Measurements from ENCODE around the gene PIM3.

Gene PIM3

GRCh38 chr22:49960159-49961004 is at the start of gene PIM3:
PIM3 (plus strand) TSS chr22:49960772; CDS start chr22:49960948, 176 bp downstream.
- TF ChIP-seq GATA3 (IDR thresholded peaks at IDR 0.05; ENCODE audit: low read depth, low read length) = no peak
- no peak for TF ChIP-seq GATA2 (IDR thresholded peaks at IDR 0.05; ENCODE audit: low read depth, low read length)

DNA sequence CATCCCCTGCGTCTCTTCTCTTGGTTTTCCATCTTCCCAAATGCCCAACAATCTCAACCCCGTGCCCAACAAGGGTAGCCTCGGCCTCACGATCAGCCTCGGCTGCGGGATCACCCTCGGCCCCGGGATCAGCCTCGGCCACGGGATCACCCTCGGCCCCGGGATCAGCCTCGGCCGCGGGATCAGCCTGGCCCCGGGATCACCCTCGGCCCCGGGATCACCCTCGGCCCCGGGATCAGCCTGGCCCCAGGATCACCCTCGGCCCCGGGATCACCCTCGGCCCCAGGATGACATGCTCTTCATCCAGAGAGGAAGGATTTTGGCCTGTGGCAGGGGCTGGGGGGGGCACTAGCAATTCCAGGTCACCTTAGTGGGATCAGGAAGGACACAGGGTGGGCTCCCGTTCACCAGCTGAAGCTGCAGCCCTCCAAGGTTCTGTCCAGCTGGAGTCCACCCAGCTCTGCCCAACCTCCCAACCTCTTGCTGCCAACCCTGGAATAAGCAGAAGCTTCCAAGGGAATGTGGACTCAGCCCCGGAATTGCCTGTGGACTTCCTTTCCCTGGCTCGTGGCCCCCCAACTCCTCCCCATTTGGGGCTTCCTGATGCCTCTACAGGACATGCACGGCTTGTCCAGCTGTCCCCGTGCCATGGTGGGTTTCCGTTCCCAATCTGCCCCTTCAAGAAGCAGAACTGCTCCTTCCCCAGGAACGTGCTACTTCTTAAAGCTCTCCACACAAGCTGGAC is 48.5 kb upstream of the PIM3 start:
- TF ChIP-seq GATA3 (IDR thresholded peaks at IDR 0.05; ENCODE audit: low read depth, low read length) (no peak), GATA2 (IDR thresholded peaks at IDR 0.05; ENCODE audit: low read depth, low read length) (no peak)

DNA sequence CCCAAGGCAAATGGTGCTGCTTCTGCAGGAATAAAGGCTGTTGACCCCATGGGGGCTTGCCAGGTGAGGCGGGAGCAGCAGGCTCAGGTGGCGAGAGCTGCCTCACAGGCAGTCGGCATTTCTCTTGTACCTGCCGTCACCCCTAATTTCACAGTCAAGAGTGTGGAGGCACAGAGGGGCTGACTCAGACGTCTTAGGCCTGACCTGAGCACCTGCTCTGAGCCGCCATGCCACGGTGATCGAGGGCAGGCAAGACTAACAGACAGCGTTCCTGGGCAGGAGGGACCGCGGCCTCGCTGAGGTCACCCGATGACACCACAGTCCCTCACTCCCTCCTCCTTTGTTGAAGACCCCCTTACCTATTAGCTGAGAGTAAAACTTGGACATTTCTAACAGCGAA is 47.5 kb upstream of the PIM3 start:
- no peak for TF ChIP-seq GATA2 (IDR thresholded peaks at IDR 0.05; ENCODE audit: low read depth, low read length)
- no peak for TF ChIP-seq GATA3 (IDR thresholded peaks at IDR 0.05; ENCODE audit: low read depth, low read length)

- TF ChIP-seq GATA3 (IDR thresholded peaks at IDR 0.05; ENCODE audit: low read depth, low read length) = no peak
- TF ChIP-seq GATA2 (IDR thresholded peaks at IDR 0.05; ENCODE audit: low read depth, low read length) = no peak
These were observed 47.1 kb upstream of the PIM3 start for GRCh38 chr22:49913446-49913845.

- no peak for TF ChIP-seq GATA3 (IDR thresholded peaks at IDR 0.05; ENCODE audit: low read depth, low read length)
- TF ChIP-seq GATA2 (IDR thresholded peaks at IDR 0.05; ENCODE audit: low read depth, low read length) = no peak
These were observed 46.3 kb upstream of the PIM3 start for GRCh38 chr22:49914256-49914655.

- no peak for TF ChIP-seq GATA3 (IDR thresholded peaks at IDR 0.05; ENCODE audit: low read depth, low read length)
- TF ChIP-seq GATA2 (IDR thresholded peaks at IDR 0.05; ENCODE audit: low read depth, low read length) = no peak
These were observed 45.0 kb upstream of the PIM3 start for GRCh38 chr22:49915610-49916009.

DNA sequence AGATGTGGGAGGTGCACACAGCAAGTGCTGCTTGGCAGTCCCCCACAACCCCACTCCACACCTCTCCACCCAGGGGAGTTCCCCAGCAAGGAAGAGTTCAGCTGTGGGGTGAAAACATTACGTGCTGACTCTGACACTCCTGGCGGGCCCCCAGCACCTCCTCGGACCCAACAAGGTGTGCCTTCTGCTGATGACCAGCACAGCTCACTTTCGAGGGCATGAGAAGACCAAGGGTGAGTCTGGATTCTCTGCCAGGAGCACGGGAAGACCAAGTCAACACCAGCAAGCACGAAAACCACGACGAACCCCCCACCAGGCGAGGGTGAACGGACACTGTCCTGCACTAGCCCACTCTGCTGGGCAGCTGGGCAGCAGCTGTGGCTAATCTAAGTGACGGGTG is 43.7 kb upstream of the PIM3 start:
- no peak for TF ChIP-seq GATA2 (IDR thresholded peaks at IDR 0.05; ENCODE audit: low read depth, low read length)
- TF ChIP-seq GATA3 (IDR thresholded peaks at IDR 0.05; ENCODE audit: low read depth, low read length) = no peak

- no peak; the same call in 1 of the 2 replicates for TF ChIP-seq GATA2 (IDR thresholded peaks at IDR 0.05; ENCODE audit: low read depth, low read length)
These were observed 42.3 kb upstream of the PIM3 start, which contains the start of the genes ALG12 and CRELD2 for GRCh38 chr22:49917974-49918910. ALG12 (minus strand) TSS chr22:49918438; CDS start chr22:49913765, 4,673 bp downstream. CRELD2 (plus strand) TSS chr22:49918634; CDS start chr22:49918770, 136 bp downstream.

GRCh38 chr22:49918911-49919881 is 41.4 kb upstream of the PIM3 start:
- TF ChIP-seq GATA3 (IDR thresholded peaks at IDR 0.05; ENCODE audit: low read depth, low read length) (no peak), GATA2 (IDR thresholded peaks at IDR 0.05; ENCODE audit: low read depth, low read length) (no peak)

DNA sequence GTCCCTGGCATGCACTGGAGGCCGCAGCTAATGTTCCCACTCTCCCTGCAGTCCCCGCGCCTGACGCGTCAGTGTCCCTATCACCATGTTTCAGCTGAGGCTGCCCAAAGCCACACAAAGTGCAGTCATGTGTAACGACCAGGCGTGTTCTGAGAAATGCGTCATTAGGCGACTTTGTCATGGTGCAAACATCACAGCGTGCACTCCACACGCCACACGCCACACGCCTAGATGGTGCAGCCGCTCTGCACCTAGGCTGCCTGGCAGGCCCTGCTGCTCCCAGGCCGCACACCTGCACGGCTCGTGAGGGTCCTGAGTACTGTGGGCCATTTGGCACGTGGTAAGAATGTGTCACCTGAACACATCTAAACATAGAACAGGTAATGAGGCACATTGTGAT is 39.7 kb upstream of the PIM3 start:
- TF ChIP-seq GATA3 (IDR thresholded peaks at IDR 0.05; ENCODE audit: low read depth, low read length) (no peak), GATA2 (IDR thresholded peaks at IDR 0.05; ENCODE audit: low read depth, low read length) (no peak)

DNA sequence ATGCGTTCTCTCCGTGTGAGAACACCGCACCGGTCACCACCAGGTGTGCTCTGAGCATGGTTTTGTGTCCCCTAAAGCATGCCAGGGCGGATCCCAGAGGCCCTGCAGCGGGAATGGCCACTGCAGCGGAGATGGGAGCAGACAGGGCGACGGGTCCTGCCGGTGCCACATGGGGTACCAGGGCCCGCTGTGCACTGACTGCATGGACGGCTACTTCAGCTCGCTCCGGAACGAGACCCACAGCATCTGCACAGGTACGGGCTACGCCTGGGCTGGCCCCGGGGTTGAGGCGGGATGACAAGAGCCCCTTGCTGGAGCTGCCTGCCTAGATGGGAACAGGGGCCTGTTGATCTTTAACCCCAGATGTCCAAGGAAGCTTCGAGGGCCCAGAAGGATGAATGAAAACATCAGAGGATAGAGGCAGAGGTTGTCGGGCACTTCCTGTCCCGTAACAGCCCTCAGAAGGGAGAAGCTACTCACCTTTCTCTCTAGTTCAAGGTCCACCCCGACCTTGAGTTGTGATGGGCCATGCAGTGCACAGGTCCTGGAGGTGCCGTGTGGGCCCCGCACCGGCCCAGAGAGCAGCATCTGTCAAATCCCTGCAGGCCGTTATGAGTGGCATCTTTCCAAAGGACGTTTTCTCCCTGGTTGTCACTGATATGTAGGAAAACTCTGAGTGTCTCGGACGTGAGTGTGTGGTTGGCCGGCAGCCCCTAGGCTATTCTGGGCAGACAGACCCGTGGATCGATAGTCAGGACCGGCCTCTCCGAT is 38.9 kb upstream of the PIM3 start:
- no peak for TF ChIP-seq GATA2 (IDR thresholded peaks at IDR 0.05; ENCODE audit: low read depth, low read length)
- TF ChIP-seq GATA3 (IDR thresholded peaks at IDR 0.05; ENCODE audit: low read depth, low read length) = no peak

DNA sequence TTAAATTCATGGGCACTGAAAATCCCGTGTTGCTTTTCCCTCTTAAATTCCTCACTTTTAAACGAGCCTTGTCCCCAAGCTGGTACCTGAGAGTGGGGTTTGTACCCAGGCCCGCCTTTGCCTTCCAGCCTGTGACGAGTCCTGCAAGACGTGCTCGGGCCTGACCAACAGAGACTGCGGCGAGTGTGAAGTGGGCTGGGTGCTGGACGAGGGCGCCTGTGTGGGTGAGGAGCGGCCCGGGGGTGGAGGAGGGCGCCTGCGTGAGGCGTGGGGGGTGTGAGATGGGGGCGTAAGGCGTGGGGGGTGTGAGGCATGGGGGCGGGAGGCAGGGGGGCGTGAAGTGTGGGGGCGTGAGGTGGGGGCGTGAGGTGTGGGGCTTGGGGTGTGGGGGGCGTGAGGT is 38.1 kb upstream of the PIM3 start:
- TF ChIP-seq GATA2 (IDR thresholded peaks at IDR 0.05; ENCODE audit: low read depth, low read length) (no peak), GATA3 (IDR thresholded peaks at IDR 0.05; ENCODE audit: low read depth, low read length) (no peak)

All from SH-SY5Y (cell line).